ENCODE results near the gene TTN. TPM values are rescaled to one million over a fixed set of nuclear protein-coding genes. Genes with fewer than 3 reads are reported as not detected.
A peak's percentile ranks its signal among the peaks of the same experiment; 100 is the strongest.

The TTN gene
- total RNA-seq, 1 experiment from 2014 or later, result 1.1 TPM

DNA sequence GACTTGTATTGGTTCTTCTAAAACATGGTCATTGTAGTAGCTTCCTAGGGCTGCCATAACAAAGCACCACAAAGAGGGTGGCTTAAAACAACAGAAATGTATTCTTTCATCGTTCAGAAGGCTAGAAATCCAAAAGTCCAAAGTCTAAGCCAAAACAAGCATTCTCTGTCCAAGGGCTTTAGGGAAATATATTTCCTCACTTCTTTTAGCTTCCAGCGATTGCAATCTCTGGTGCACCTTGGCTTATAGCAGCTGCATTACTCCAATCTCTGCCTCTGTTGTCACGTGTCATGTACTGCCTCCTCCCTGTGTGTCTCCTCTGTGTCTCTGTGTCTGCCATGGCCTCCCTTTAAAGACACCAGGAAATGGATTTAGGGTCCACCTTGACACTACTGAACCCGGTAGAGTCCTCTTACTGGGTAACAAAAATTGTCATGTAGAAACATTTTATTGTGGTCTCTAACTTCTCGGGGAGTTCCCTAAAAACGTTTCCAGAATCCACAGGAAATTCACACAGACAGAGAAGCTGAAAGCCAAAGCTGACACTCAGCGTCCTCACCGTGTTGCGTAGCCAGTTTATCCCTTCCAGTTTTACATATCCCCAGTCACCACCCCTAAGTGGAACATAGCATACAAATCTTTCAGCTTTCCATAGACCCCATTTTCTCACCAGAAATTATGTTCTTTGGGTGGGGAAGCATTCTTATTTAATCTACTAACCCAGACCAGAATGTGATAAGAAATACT lies 20.7 kb upstream of the TTN start:
- H3K27ac ChIP-seq (ENCODE audit: low read length), result no peak overlapping the region
- ChIA-PET CTCF (no interaction called here), POLR2A (ENCODE audit: unreplicated experiment) (no interaction called here)
- H3K4me1 ChIP-seq (ENCODE audit: insufficient read depth, low read length), result peaks cover 32% of the 10 kb centered on the region
- no TSS peak for BruUV-seq (replicated peaks)
- H3K9me2 ChIP-seq (replicated peaks; ENCODE audit: low read length), result no peaks in the 10 kb centered on the region
- intact Hi-C loops (cut with micrococcal nuclease), result no loop called here
- H3K79me2 ChIP-seq (ENCODE audit: low read length), result no peaks in the 10 kb centered on the region
- H4K20me1 ChIP-seq (ENCODE audit: low read length), result no peaks in the 10 kb centered on the region
- no peak overlapping the region for H3K4me2 ChIP-seq (ENCODE audit: low read length)
- no peaks in the 10 kb centered on the region for H3K36me3 ChIP-seq (ENCODE audit: low read depth, low read length)
- H3K4me3 ChIP-seq (ENCODE audit: low read length), result no peak overlapping the region
- no peak overlapping the region for H2AFZ ChIP-seq (ENCODE audit: low read length)
- H3K9ac ChIP-seq (ENCODE audit: low read length), result no peak overlapping the region
- no peaks in the 10 kb centered on the region for H3F3A ChIP-seq (ENCODE audit: low read length, unreplicated experiment)
- ATAC-seq (no peak), DNase-seq (no peak)
- no peaks in the 10 kb centered on the region for H3K27me3 ChIP-seq (ENCODE audit: low read length)
- TF ChIP-seq CTCF (conservative IDR thresholded peaks at IDR 0.05; ENCODE audit: low read depth, low read length), result no peak
- TF ChIP-seq EZH2phosphoT487 (IDR thresholded peaks at IDR 0.05; ENCODE audit: borderline replicate concordance, low read length), result no peak
- TF ChIP-seq EZH2 (IDR thresholded peaks at IDR 0.05; ENCODE audit: low read length, unreplicated experiment), result no peak
- no peaks in the 10 kb centered on the region for H3K9me3 ChIP-seq (ENCODE audit: low read length)

GRCh38 chr2:178827111-178827510 lies 19.9 kb upstream of the TTN start:
- H3K9me3 ChIP-seq (ENCODE audit: low read length), result no peaks in the 10 kb centered on the region
- no peaks in the 10 kb centered on the region for H3K27me3 ChIP-seq (ENCODE audit: low read length)
- H3F3A ChIP-seq (ENCODE audit: low read length, unreplicated experiment), result no peaks in the 10 kb centered on the region
- H3K9me2 ChIP-seq (replicated peaks; ENCODE audit: low read length), result no peaks in the 10 kb centered on the region
- no peaks in the 10 kb centered on the region for H3K79me2 ChIP-seq (ENCODE audit: low read length)
- no peak for TF ChIP-seq EZH2 (IDR thresholded peaks at IDR 0.05; ENCODE audit: low read length, unreplicated experiment)
- no peak for TF ChIP-seq EZH2phosphoT487 (IDR thresholded peaks at IDR 0.05; ENCODE audit: borderline replicate concordance, low read length)
- no peak for TF ChIP-seq CTCF (conservative IDR thresholded peaks at IDR 0.05; ENCODE audit: low read depth, low read length)
- no peak overlapping the region for H2AFZ ChIP-seq (ENCODE audit: low read length)
- H4K20me1 ChIP-seq (ENCODE audit: low read length), result no peaks in the 10 kb centered on the region
- H3K4me1 ChIP-seq (ENCODE audit: insufficient read depth, low read length), result peaks cover 32% of the 10 kb centered on the region
- CTCF ChIA-PET, result no interaction called here
- intact Hi-C loops (cut with micrococcal nuclease), result no loop called here
- POLR2A ChIA-PET (ENCODE audit: unreplicated experiment), result no interaction called here
- DNase-seq, result no peak
- no peak overlapping the region for H3K4me2 ChIP-seq (ENCODE audit: low read length)
- BruUV-seq (replicated peaks), result no TSS peak
- no peak overlapping the region for H3K4me3 ChIP-seq (ENCODE audit: low read length)
- no peak overlapping the region for H3K9ac ChIP-seq (ENCODE audit: low read length)
- no peak for ATAC-seq
- H3K27ac ChIP-seq (ENCODE audit: low read length), result no peak overlapping the region
- H3K36me3 ChIP-seq (ENCODE audit: low read depth, low read length), result no peaks in the 10 kb centered on the region

- Histone ChIP-seq H3K4me2 (ENCODE audit: low read length) (no peak overlapping the region), H4K20me1 (ENCODE audit: low read length) (no peaks in the 10 kb centered on the region), H3F3A (ENCODE audit: low read length, unreplicated experiment) (no peaks in the 10 kb centered on the region), H3K9ac (ENCODE audit: low read length) (no peak overlapping the region), H3K79me2 (ENCODE audit: low read length) (no peaks in the 10 kb centered on the region), H3K27me3 (ENCODE audit: low read length) (no peaks in the 10 kb centered on the region), H3K9me2 (replicated peaks; ENCODE audit: low read length) (no peaks in the 10 kb centered on the region), H3K36me3 (ENCODE audit: low read depth, low read length) (no peaks in the 10 kb centered on the region), H3K9me3 (ENCODE audit: low read length) (no peaks in the 10 kb centered on the region), H3K27ac (ENCODE audit: low read length) (no peak overlapping the region), H2AFZ (ENCODE audit: low read length) (no peak overlapping the region), H3K4me1 (ENCODE audit: insufficient read depth, low read length) (peaks cover 25% of the 10 kb centered on the region), H3K4me3 (ENCODE audit: low read length) (no peak overlapping the region)
- ChIA-PET POLR2A (ENCODE audit: unreplicated experiment) (no interaction called here), CTCF (interaction anchor here (0.7 kb wide), 1 partner anchor 58 kb away, joined by 6 read pairs; no protein-coding TSS in a partner anchor)
- DNase-seq, result peak; percentile 62
- intact Hi-C loops (cut with micrococcal nuclease), result no loop called here
- ATAC-seq, result peak; percentile 55
- TF ChIP-seq EZH2phosphoT487 (IDR thresholded peaks at IDR 0.05; ENCODE audit: borderline replicate concordance, low read length), result no peak
- no peak for TF ChIP-seq EZH2 (IDR thresholded peaks at IDR 0.05; ENCODE audit: low read length, unreplicated experiment)
- no peak for TF ChIP-seq CTCF (conservative IDR thresholded peaks at IDR 0.05; ENCODE audit: low read depth, low read length)
- BruUV-seq (replicated peaks), result no TSS peak
Measured at GRCh38 chr2:178825183-178825582, 18.0 kb upstream of the TTN start.

All from PC-3 (cell line).